GM23338 (cell line): Measurements from ENCODE around the gene LMO1.

Experiments used
- EZH2 ChIP-seq: fragments of 200-600 bp; sonication (generic); IDR thresholded peaks from one replicate; pipeline ENCODE4 v1.8.0; 2017; ENCODE audit warnings: antibody characterized with exemption, mild to moderate bottlenecking, low read depth; ENCODE audit not compliant: unreplicated experiment
- EZH2phosphoT487 ChIP-seq: fragments of 200-600 bp; sonication (generic); IDR thresholded peaks from one replicate; pipeline ENCODE4 v1.8.1; 2018; ENCODE audit warnings: antibody characterized with exemption; ENCODE audit not compliant: unreplicated experiment
- JUNB ChIP-seq: IDR thresholded peaks from one replicate; pipeline ENCODE4 v1.6.1; 2016; ENCODE audit warnings: antibody characterized with exemption; ENCODE audit not compliant: unreplicated experiment
- POLR2AphosphoS5 ChIP-seq: IDR thresholded peaks from 2 replicates; pipeline ENCODE4 v1.6.1; 2016; ENCODE audit warnings: antibody characterized with exemption, low read depth
- STAT1 ChIP-seq: IDR thresholded peaks from one replicate; pipeline ENCODE4 v1.6.1; 2016; ENCODE audit warnings: antibody characterized with exemption; ENCODE audit not compliant: unreplicated experiment
- TF ChIP-seq, protein P1 (sequence below), 2 experiments: fragments of 200-600 bp in 1 of 2; sonication (generic) in 1 of 2; conservative IDR thresholded peaks; 2 replicates each; pipeline versions ENCODE4 v1.5.1 to v1.6.1; 2016 to 2017; ENCODE audit warnings: antibody characterized with exemption in 2 of 2, low read depth in 2 of 2, mild to moderate bottlenecking in 2 of 2, moderate library complexity in 1 of 2
- TF ChIP-seq, protein P2 (sequence below): IDR thresholded peaks from one replicate; pipeline ENCODE4 v1.6.1; 2018; ENCODE audit warnings: antibody characterized with exemption; ENCODE audit not compliant: unreplicated experiment

DNA sequence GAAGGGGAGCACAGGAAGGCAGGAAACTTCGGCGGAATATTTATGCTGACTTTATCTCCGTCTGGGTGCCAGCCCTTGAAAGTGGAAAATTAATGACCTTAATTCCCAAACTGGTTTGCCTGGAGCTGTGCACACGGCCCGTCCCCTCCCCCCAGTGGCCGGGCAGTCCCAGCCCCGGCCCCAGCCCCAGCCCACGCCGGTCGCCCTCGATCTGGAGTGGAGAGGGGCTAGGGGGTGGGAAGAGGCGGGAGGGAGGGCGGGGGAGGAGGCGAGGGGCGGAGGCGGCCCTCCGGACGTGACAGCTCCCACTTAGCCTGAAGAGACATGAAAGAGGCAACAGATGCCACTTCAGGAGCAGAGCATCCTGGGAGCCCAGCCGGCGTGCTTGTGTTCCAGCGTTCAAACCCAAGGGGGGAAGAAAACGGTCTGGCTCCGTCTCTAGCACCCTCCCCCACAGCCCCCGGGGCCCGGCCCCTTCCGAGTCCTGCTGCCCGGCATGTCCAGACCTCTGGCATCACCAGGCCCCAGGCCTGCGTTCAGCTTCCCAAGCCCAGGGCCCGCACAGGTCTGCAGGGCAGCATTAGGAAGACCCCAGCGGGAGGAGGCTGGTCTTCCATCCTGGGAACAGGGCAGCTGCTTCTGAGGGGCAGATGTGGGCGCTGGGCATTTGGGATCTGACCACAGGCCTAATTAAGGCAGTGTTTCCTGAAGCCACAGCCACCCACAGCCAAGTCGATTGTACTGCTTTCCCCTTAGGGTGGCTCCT is 20.0 kb upstream of the LMO1 start:
- TF ChIP-seq, protein P1, sequence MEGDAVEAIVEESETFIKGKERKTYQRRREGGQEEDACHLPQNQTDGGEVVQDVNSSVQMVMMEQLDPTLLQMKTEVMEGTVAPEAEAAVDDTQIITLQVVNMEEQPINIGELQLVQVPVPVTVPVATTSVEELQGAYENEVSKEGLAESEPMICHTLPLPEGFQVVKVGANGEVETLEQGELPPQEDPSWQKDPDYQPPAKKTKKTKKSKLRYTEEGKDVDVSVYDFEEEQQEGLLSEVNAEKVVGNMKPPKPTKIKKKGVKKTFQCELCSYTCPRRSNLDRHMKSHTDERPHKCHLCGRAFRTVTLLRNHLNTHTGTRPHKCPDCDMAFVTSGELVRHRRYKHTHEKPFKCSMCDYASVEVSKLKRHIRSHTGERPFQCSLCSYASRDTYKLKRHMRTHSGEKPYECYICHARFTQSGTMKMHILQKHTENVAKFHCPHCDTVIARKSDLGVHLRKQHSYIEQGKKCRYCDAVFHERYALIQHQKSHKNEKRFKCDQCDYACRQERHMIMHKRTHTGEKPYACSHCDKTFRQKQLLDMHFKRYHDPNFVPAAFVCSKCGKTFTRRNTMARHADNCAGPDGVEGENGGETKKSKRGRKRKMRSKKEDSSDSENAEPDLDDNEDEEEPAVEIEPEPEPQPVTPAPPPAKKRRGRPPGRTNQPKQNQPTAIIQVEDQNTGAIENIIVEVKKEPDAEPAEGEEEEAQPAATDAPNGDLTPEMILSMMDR (conservative IDR thresholded peaks at IDR 0.05; ENCODE audit: low read depth in 2 of 2), result no peak
- TF ChIP-seq EZH2phosphoT487, result no peak
- TF ChIP-seq, protein P2, sequence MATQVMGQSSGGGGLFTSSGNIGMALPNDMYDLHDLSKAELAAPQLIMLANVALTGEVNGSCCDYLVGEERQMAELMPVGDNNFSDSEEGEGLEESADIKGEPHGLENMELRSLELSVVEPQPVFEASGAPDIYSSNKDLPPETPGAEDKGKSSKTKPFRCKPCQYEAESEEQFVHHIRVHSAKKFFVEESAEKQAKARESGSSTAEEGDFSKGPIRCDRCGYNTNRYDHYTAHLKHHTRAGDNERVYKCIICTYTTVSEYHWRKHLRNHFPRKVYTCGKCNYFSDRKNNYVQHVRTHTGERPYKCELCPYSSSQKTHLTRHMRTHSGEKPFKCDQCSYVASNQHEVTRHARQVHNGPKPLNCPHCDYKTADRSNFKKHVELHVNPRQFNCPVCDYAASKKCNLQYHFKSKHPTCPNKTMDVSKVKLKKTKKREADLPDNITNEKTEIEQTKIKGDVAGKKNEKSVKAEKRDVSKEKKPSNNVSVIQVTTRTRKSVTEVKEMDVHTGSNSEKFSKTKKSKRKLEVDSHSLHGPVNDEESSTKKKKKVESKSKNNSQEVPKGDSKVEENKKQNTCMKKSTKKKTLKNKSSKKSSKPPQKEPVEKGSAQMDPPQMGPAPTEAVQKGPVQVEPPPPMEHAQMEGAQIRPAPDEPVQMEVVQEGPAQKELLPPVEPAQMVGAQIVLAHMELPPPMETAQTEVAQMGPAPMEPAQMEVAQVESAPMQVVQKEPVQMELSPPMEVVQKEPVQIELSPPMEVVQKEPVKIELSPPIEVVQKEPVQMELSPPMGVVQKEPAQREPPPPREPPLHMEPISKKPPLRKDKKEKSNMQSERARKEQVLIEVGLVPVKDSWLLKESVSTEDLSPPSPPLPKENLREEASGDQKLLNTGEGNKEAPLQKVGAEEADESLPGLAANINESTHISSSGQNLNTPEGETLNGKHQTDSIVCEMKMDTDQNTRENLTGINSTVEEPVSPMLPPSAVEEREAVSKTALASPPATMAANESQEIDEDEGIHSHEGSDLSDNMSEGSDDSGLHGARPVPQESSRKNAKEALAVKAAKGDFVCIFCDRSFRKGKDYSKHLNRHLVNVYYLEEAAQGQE, result no peak
- no peak for TF ChIP-seq POLR2AphosphoS5
- no peak for TF ChIP-seq EZH2
- no peak for TF ChIP-seq JUNB
- no peak for TF ChIP-seq STAT1
